T-cell (primary cell): ENCODE measurements around the gene HMGN1. TPM values are rescaled to one million over a fixed set of nuclear protein-coding genes. Genes with fewer than 3 reads are reported as not detected.

ENCODE experiments used
- ATAC-seq, 4 experiments: fragments of 200-7000 bp in 3 of 4; fragments of 150-1000 bp in 1 of 4; cut with Tn5 transposase; replicated peaks in 1 of 4; 1 replicate in 3 of 4; 2 replicates in 1 of 4; pipeline ENCODE4 v1.10.0; 2021; ENCODE audit warnings: moderate library complexity in 3 of 4, mild to moderate bottlenecking in 2 of 4, moderate number of reproducible peaks in 1 of 4
- CTCF ChIA-PET, 2 donors: fragments of 300-600 bp; sonication (Branson Sonifier 250); formaldehyde crosslinking; loops; one replicate each; lab custom pipeline; 2022; ENCODE audit warnings: antibody characterized with exemption in 2 of 2; lab: Charles Lee
- POLR2A ChIA-PET, 2 donors: fragments of 300-600 bp; sonication (Branson Sonifier 250); formaldehyde crosslinking; loops; one replicate each; lab custom pipeline; 2022; ENCODE audit warnings: antibody characterized with exemption in 2 of 2; lab: Charles Lee
- DNase-seq, 35 experiments: peaks; one replicate each; pipeline versions ENCODE4 v3.0.0 to v3.0.0-alpha.2; 2013 to 2023
- H3K27ac ChIP-seq: one replicate; pipeline ENCODE4 v1.5.1; 2013; ENCODE audit warnings: low read length
- H3K27me3 ChIP-seq, 2 experiments: replicated peaks in 1 of 2; 1 replicate in 1 of 2; 2 replicates in 1 of 2; pipeline versions ENCODE4 v1.6.1 to v1.7.0; 2013; ENCODE audit warnings: low read length in 1 of 2, mixed read lengths in 1 of 2; ENCODE audit not compliant: control insufficient read depth in 2 of 2, insufficient read depth in 2 of 2; ENCODE audit errors: extremely low read depth in 1 of 2
- H3K36me3 ChIP-seq, 2 donors: 1 replicate in 1 of 2; 2 replicates in 1 of 2; pipeline versions ENCODE4 v1.6.1 to v1.7.0; 2013; ENCODE audit warnings: low read length in 1 of 2; ENCODE audit not compliant: control insufficient read depth in 2 of 2, insufficient read depth in 1 of 2; ENCODE audit errors: extremely low read depth in 1 of 2
- H3K4me1 ChIP-seq, 2 experiments: 1 replicate in 1 of 2; 2 replicates in 1 of 2; pipeline versions ENCODE4 v1.6.1 to v1.7.0; 2013; ENCODE audit warnings: low read length in 2 of 2, mixed read lengths in 1 of 2; ENCODE audit not compliant: insufficient read depth in 2 of 2, control insufficient read depth in 1 of 2; ENCODE audit errors: extremely low read depth in 1 of 2
- H3K4me3 ChIP-seq, 2 donors: 1 replicate in 1 of 2; 2 replicates in 1 of 2; pipeline versions ENCODE4 v1.5.1 to v1.7.0; 2013; ENCODE audit warnings: mild to moderate bottlenecking in 2 of 2, low read length in 1 of 2, moderate library complexity in 1 of 2; ENCODE audit not compliant: control insufficient read depth in 1 of 2; ENCODE audit errors: extremely low read depth in 1 of 2
- H3K9me3 ChIP-seq: 2 replicates; pipeline ENCODE4 v1.7.0; 2013
- H3K27ac Mint-ChIP-seq, 2 donors: one replicate each; pipeline ENCODE4 v1.8.0; 2020 to 2021; ENCODE audit warnings: mild to moderate bottlenecking in 2 of 2, mixed read lengths in 2 of 2
- H3K27me3 Mint-ChIP-seq, 2 donors: one replicate each; pipeline ENCODE4 v1.8.0; 2021 to 2022; ENCODE audit warnings: mixed read lengths in 2 of 2
- H3K36me3 Mint-ChIP-seq: one replicate; pipeline ENCODE4 v1.8.0; 2021; ENCODE audit warnings: mixed read lengths
- H3K4me1 Mint-ChIP-seq, 3 donors: one replicate each; pipeline ENCODE4 v1.8.0; 2020 to 2022; ENCODE audit warnings: mixed read lengths in 3 of 3, mild to moderate bottlenecking in 1 of 3
- H3K4me3 Mint-ChIP-seq, 3 donors: one replicate each; pipeline ENCODE4 v1.8.0; 2020 to 2022; ENCODE audit warnings: mild to moderate bottlenecking in 3 of 3, mixed read lengths in 3 of 3, moderate library complexity in 3 of 3
- H3K9me3 Mint-ChIP-seq, 3 donors: one replicate each; pipeline ENCODE4 v1.8.0; 2020 to 2022; ENCODE audit warnings: mixed read lengths in 3 of 3
- WGBS: methylation state at CpG from one replicate; pipeline ENCODE4 v1.1.5; 2013; ENCODE audit warnings: missing lambda C conversion rate; ENCODE audit not compliant: insufficient coverage; 5-methylcytosine and 5-hydroxymethylcytosine counted together
- total RNA-seq, 35 experiments: library from RNA in 6 of 35; stranded (reverse) in 6 of 35; fragments of 120-200 nt in 1 of 35; gene quantifications; one replicate each; pipeline versions ENCODE4 v1.2.1 to v1.2.4 and lab custom pipeline; 2013 to 2026

Gene HMGN1
- total RNA-seq, 5 donors from 2014 or later (not counting 1 experiment from before 2014, with no cell fraction given): 206 to 254 (median 239) TPM

DNA sequence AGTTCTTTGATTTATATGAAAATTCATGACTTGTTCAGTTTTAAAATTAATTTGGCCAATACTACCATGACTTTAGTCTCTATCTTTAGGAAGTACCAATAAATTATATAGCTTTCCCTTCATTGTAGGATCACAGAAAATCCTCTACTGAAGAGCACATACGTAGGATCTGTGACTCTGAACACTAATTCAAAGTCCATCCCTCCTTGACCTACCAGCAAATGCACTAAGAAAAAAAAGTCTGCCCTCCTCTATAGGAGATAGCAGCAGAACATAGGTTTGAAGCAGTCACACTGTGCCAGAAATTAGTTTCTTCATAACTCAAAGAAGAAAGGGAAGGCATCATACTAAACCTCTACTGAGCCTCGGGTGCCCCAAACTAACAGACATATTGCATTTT, 52.0 kb downstream of the HMGN1 start:
- Mint-ChIP-seq H3K4me1 (peaks cover 37 to 42% (median 38%) of the 10 kb centered on the region in 3 donors), H3K27ac (no peak overlapping the region), H3K4me3 (no peak overlapping the region), H3K9me3 (peaks cover 0 to 4% (median 3%) of the 10 kb centered on the region in 3 donors), H3K27me3 (no peaks in the 10 kb centered on the region), H3K36me3 (peaks cover 67% of the 10 kb centered on the region)
- H3K27me3 ChIP-seq: no peaks in the 10 kb centered on the region
- no peak for ATAC-seq
- peaks cover 0 to 64% of the 10 kb centered on the region in 2 donors for H3K36me3 ChIP-seq
- DNase-seq: no peak
- ChIA-PET POLR2A (interaction anchor here in 1 of 2 donors (0.6 to 2.1 kb wide), 2 partner anchors 15 to 113 kb away, joined by 3 to 15 read pairs; no protein-coding TSS in a partner anchor), CTCF (interaction anchor here in 1 of 2 donors (1.0 to 1.1 kb wide), 2 partner anchors 15 to 129 kb away, joined by 3 read pairs; no protein-coding TSS in a partner anchor)
- H3K27ac ChIP-seq: no peak overlapping the region
- no peak overlapping the region for H3K4me3 ChIP-seq
- no peaks in the 10 kb centered on the region for H3K9me3 ChIP-seq
- no CpG with 5 or more reads among the region's 2 CpGs for WGBS
- peaks cover 0 to 5% of the 10 kb centered on the region in 2 experiments for H3K4me1 ChIP-seq

Other genes starting within 250 kb of the HMGN1 start
- 10 to 100 TPM; 12.9 to 18.1 (median 16.8) TPM for gene PSMG1, start 165.6 kb downstream of the HMGN1 start, total RNA-seq
- gene BRWD1, start 35.5 kb downstream of the HMGN1 start, total RNA-seq: 10 to 100 TPM; 70.2 to 86.3 (median 75.2) TPM
- under 1 TPM in 4 of 5 donors, not detected in 1; 0.23 to 0.60 (median 0.44) TPM for gene LCA5L, start 96.7 kb upstream of the HMGN1 start, total RNA-seq
- gene SH3BGR, start 102.9 kb upstream of the HMGN1 start, total RNA-seq: 1 to 10 TPM; 1.3 to 2.0 (median 1.8) TPM